MCF 10A (cell line): ENCODE results near the gene VASN. TPM values are rescaled to one million over a fixed set of nuclear protein-coding genes. Genes with fewer than 3 reads are reported as not detected.

ENCODE experiments used
- BruUV-seq: library from RNA; stranded (reverse); fragments of 400-500 nt; replicated peaks from 2 replicates; lab custom pipeline; 2021; lab: Mats Ljungman, UMichigan
- CTCF ChIA-PET: fragments of 300-600 bp; sonication (Branson Sonifier 250); formaldehyde crosslinking; extraction: SDS; loops from one replicate; lab custom pipeline; 2021; ENCODE audit warnings: antibody characterized with exemption, inconsistent platforms; lab: Yijun Ruan, JAX
- POLR2A ChIA-PET: fragments of 300-600, 350-650 bp; sonication (Branson Sonifier 250); formaldehyde crosslinking; extraction: SDS; loops from one replicate; lab custom pipeline; 2020; ENCODE audit warnings: antibody characterized with exemption, inconsistent platforms; lab: Yijun Ruan, JAX
- DNase-seq: peaks from one replicate; pipeline ENCODE4 v3.0.0-alpha.2; 2018; ENCODE audit not compliant: unreplicated experiment
- H3K27ac Mint-ChIP-seq: one replicate; pipeline ENCODE4 v1.8.0; 2022; ENCODE audit warnings: mild to moderate bottlenecking, low read depth, mixed read lengths; ENCODE audit not compliant: unreplicated experiment
- H3K27me3 Mint-ChIP-seq: one replicate; pipeline ENCODE4 v1.8.0; 2022; ENCODE audit warnings: mixed read lengths; ENCODE audit not compliant: insufficient read depth, unreplicated experiment
- H3K36me3 Mint-ChIP-seq: one replicate; pipeline ENCODE4 v1.8.0; 2022; ENCODE audit warnings: mild to moderate bottlenecking, moderate library complexity, mixed read lengths; ENCODE audit not compliant: insufficient read depth, unreplicated experiment
- H3K4me1 Mint-ChIP-seq: one replicate; pipeline ENCODE4 v1.8.0; 2022; ENCODE audit warnings: mixed read lengths; ENCODE audit not compliant: insufficient read depth, unreplicated experiment
- H3K4me3 Mint-ChIP-seq: one replicate; pipeline ENCODE4 v1.8.0; 2022; ENCODE audit warnings: mild to moderate bottlenecking, moderate library complexity, mixed read lengths; ENCODE audit not compliant: unreplicated experiment
- H3K9me3 Mint-ChIP-seq: one replicate; pipeline ENCODE4 v1.8.0; 2022; ENCODE audit warnings: mixed read lengths; ENCODE audit not compliant: unreplicated experiment
- CTCF ChIP-seq: fragments of 200-600 bp; IDR thresholded peaks from one replicate; pipeline ENCODE4 v1.8.0; 2022; ENCODE audit warnings: antibody characterized with exemption, mild to moderate bottlenecking; ENCODE audit not compliant: unreplicated experiment
- intact Hi-C: fragments of 100-400 bp; cut with micrococcal nuclease; formaldehyde crosslinking; loops from 2 replicates; pipeline ENCODE4 v1.14.1; 2022
- total RNA-seq: library from RNA; stranded (reverse); gene quantifications from 2 replicates; pipeline ENCODE4 v1.2.3, GENCODE V29; 2022

VASN gene
- total RNA-seq, 1 experiment from 2014 or later, result 4.0 TPM

GRCh38 chr16:4381935-4382794 lies 10.5 kb downstream of the VASN start:
- TF ChIP-seq CTCF, result no peak
- ChIA-PET POLR2A (no interaction called here), CTCF (interaction anchor here (0.6 to 1.4 kb wide), 3 partner anchors 11 to 20 kb away, joined by 3 to 6 read pairs (median 4); no protein-coding TSS in a partner anchor)
- intact Hi-C loops, result no loop called here
- Mint-ChIP-seq H3K4me1 (peaks cover 11% of the 10 kb centered on the region), H3K36me3 (peaks cover 12% of the 10 kb centered on the region), H3K27me3 (no peaks in the 10 kb centered on the region), H3K4me3 (no peak overlapping the region), H3K27ac (no peak overlapping the region), H3K9me3 (no peaks in the 10 kb centered on the region)
- BruUV-seq, result no TSS peak
- no peak for DNase-seq

GRCh38 chr16:4382795-4383357 lies 11.2 kb downstream of the VASN start:
- no TSS peak for BruUV-seq
- no peaks in the 10 kb centered on the region for H3K27me3 Mint-ChIP-seq
- H3K27ac Mint-ChIP-seq, result no peak overlapping the region
- no peak for TF ChIP-seq CTCF
- DNase-seq, result no peak
- H3K9me3 Mint-ChIP-seq, result no peaks in the 10 kb centered on the region
- intact Hi-C loops, result no loop called here
- ChIA-PET CTCF (interaction anchor here (1.0 kb wide), 1 partner anchor 20 kb away, joined by 4 read pairs; no protein-coding TSS in a partner anchor), POLR2A (no interaction called here)
- peaks cover 8% of the 10 kb centered on the region for H3K4me1 Mint-ChIP-seq
- H3K4me3 Mint-ChIP-seq, result no peak overlapping the region
- H3K36me3 Mint-ChIP-seq, result peaks cover 12% of the 10 kb centered on the region

GRCh38 chr16:4383591-4384444 lies 12.2 kb downstream of the VASN start:
- Mint-ChIP-seq H3K9me3 (no peaks in the 10 kb centered on the region), H3K4me3 (no peak overlapping the region), H3K36me3 (peaks cover 12% of the 10 kb centered on the region), H3K27ac (no peak overlapping the region), H3K4me1 (no peaks in the 10 kb centered on the region), H3K27me3 (no peaks in the 10 kb centered on the region)
- POLR2A ChIA-PET, result no interaction called here
- intact Hi-C loops, result no loop called here
- no peak for DNase-seq
- CTCF ChIA-PET, result interaction anchor here (1.0 kb wide), 1 partner anchor 19 kb away, joined by 4 read pairs; no protein-coding TSS in a partner anchor
- no TSS peak for BruUV-seq
- TF ChIP-seq CTCF, result no peak
